Testis (tissue), 3 donors: ENCODE data around the gene ITPR2. TPM values are rescaled to one million over a fixed set of nuclear protein-coding genes. Genes with fewer than 3 reads are reported as not detected.

ENCODE experiments used
- DNase-seq: peaks from one replicate; pipeline ENCODE4 v3.0.0-alpha.2; 2019
- H3K27ac ChIP-seq, 2 donors: fragments of 200-600 bp; sonication (generic); one replicate each; pipeline ENCODE4 v1.5.1; 2019
- H3K27me3 ChIP-seq: fragments of 200-600 bp; sonication (generic); one replicate; pipeline ENCODE4 v1.5.1; 2019
- H3K36me3 ChIP-seq: fragments of 200-600 bp; sonication (generic); one replicate; pipeline ENCODE4 v1.5.1; 2017; ENCODE audit warnings: low read depth; ENCODE audit errors: missing control alignments
- H3K4me1 ChIP-seq: fragments of 200-600 bp; sonication (generic); one replicate; pipeline ENCODE4 v1.5.1; 2019
- H3K4me3 ChIP-seq, 2 donors: fragments of 200-600 bp; sonication (generic); one replicate each; pipeline ENCODE4 v1.5.1; 2017 to 2019
- H3K9me3 ChIP-seq: fragments of 200-600 bp; sonication (generic); one replicate; pipeline ENCODE4 v1.5.1; 2017
- CTCF ChIP-seq, 3 experiments: fragments of 450-650 bp in 2 of 3; fragments of 200-600 bp in 1 of 3; sonication (generic) in 1 of 3; IDR thresholded peaks; one replicate each; pipeline ENCODE4 v1.5.1; 2016 to 2019; ENCODE audit warnings: antibody characterized with exemption in 3 of 3, mild to moderate bottlenecking in 2 of 3, moderate library complexity in 1 of 3
- POLR2A ChIP-seq: fragments of 450-650 bp; IDR thresholded peaks from one replicate; pipeline ENCODE4 v1.6.1; 2017; ENCODE audit warnings: antibody characterized with exemption, mild to moderate bottlenecking, moderate library complexity
- WGBS, 2 donors: methylation state at CpG; one replicate each; pipeline ENCODE4 v1.1.5; 2018; 5-methylcytosine and 5-hydroxymethylcytosine counted together
- intact Hi-C: fragments of 100-400 bp; cut with DNase I; formaldehyde crosslinking; loops from one replicate; pipeline ENCODE4 v1.15.1; 2023; ENCODE audit warnings: low total_unique reads
- polyA plus RNA-seq: library from polyadenylated mRNA; stranded (reverse); fragments of 350-450 nt; fragmentation: Illumina TruSeq; extraction: RNeasy Lipid Tissue Mini Kit (QIAGEN cat#74804); gene quantifications from one replicate; pipeline ENCODE4 v1.2.3, GENCODE V29; 2014; ENCODE audit warnings: low read depth, low replicate concordance; ENCODE audit not compliant: insufficient read depth
- total RNA-seq, 2 donors: library from RNA; depleted of rRNA; stranded (reverse); fragments of >200 nt; gene quantifications; one replicate each; pipeline ENCODE4 v1.2.3, GENCODE V29; 2016

The ITPR2 gene
- total and polyA plus RNA-seq, 3 donors from 2014 or later = 4.9 to 60.6 (median 56.9) TPM

- Histone ChIP-seq H3K9me3 (no peaks in the 10 kb centered on the region), H3K4me3 (no peak overlapping the region), H3K4me1 (peaks cover 11% of the 10 kb centered on the region), H3K36me3 (no peaks in the 10 kb centered on the region), H3K27ac (no peak overlapping the region), H3K27me3 (no peaks in the 10 kb centered on the region)
- TF ChIP-seq CTCF (IDR thresholded peaks at IDR 0.05) (no peak), POLR2A (no peak)
- intact Hi-C loops = no loop called here
- peak; percentile 30 for DNase-seq
- WGBS, 2 donors = 43 to 64% methylated on average over 4 of the region's 4 CpGs
Observed at GRCh38 chr12:26740991-26741390, 92.0 kb downstream of the ITPR2 start.

GRCh38 chr12:26740348-26740747 lies 92.6 kb downstream of the ITPR2 start:
- no peak for DNase-seq
- H3K27ac ChIP-seq = no peak overlapping the region
- no peak for TF ChIP-seq CTCF (IDR thresholded peaks at IDR 0.05)
- TF ChIP-seq POLR2A = no peak
- peaks cover 11% of the 10 kb centered on the region for H3K4me1 ChIP-seq
- WGBS, 2 donors = 74 to 80% methylated on average over 7 of the region's 7 CpGs
- no peaks in the 10 kb centered on the region for H3K9me3 ChIP-seq
- intact Hi-C loops = no loop called here
- H3K4me3 ChIP-seq = no peak overlapping the region
- no peaks in the 10 kb centered on the region for H3K27me3 ChIP-seq
- no peaks in the 10 kb centered on the region for H3K36me3 ChIP-seq

- DNase-seq = no peak
- Histone ChIP-seq H3K4me1 (peaks cover 5% of the 10 kb centered on the region), H3K27ac (peak overlapping the region in 1 of 2 donors; percentile 18), H3K36me3 (no peaks in the 10 kb centered on the region), H3K4me3 (no peak overlapping the region), H3K9me3 (no peaks in the 10 kb centered on the region), H3K27me3 (no peaks in the 10 kb centered on the region)
- TF ChIP-seq CTCF (IDR thresholded peaks at IDR 0.05) (no peak), POLR2A (no peak)
- intact Hi-C loops = no loop called here
- 89 to 91% methylated on average over 10 of the region's 10 CpGs for WGBS, 2 donors
Observed at GRCh38 chr12:26737487-26738030, 95.4 kb downstream of the ITPR2 start.

- Histone ChIP-seq H3K9me3 (no peaks in the 10 kb centered on the region), H3K27ac (peak overlapping the region in 1 of 2 donors; percentile 18), H3K27me3 (no peaks in the 10 kb centered on the region), H3K4me3 (no peak overlapping the region), H3K4me1 (peaks cover 4% of the 10 kb centered on the region), H3K36me3 (no peaks in the 10 kb centered on the region)
- no peak for TF ChIP-seq CTCF (IDR thresholded peaks at IDR 0.05)
- no peak for TF ChIP-seq POLR2A
- 77 to 81% methylated on average over 16 of the region's 16 CpGs for WGBS, 2 donors
- peak; percentile 23 for DNase-seq
- intact Hi-C loops = no loop called here
Observed at GRCh38 chr12:26736563-26737486, 96.2 kb downstream of the ITPR2 start.
